Skin of body (tissue), 2 donors: ENCODE results near the gene PIAS2. TPM values are rescaled to one million over a fixed set of nuclear protein-coding genes. Genes with fewer than 3 reads are reported as not detected.
"Not testable (repeated sequence)": the region's sequence is repeated elsewhere in the genome, so short reads cannot be mapped to it uniquely, and the experiment has no call there.

Experiments
- DNase-seq: peaks from one replicate; lab custom pipeline; 2025; lab: John Stamatoyannopoulos, UW
- total RNA-seq: library from RNA; depleted of rRNA; stranded (reverse); fragments of >200 nt; gene quantifications from one replicate; pipeline ENCODE4 v1.2.3, GENCODE V29; 2014

PIAS2 gene
- total RNA-seq, 1 donor from 2014 or later, result 37.0 TPM

- no peak for DNase-seq
Measured at GRCh38 chr18:46832849-46833248, 84.5 kb downstream of the PIAS2 start.

- DNase-seq, result not testable (repeated sequence)
Measured at GRCh38 chr18:46832422-46832821, 84.9 kb downstream of the PIAS2 start.

DNA sequence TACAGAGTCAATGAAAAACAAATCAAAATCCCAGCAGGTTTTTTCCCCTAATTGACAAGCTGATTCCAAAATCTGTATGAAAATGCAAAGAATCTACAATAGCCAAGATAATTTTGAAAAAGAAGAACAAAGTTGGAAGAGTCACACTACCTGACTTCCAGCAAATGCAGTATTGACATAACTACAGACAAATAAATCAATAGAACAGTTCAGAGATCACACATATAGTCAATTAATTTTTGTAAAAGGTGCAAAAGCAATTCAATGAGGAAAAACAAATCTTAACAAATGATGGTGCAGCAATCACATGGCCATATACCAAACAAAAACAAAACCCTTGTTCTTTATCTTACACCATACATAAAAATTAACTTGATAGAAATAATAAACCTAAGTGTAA lies 85.9 kb downstream of the PIAS2 start:
- no peak for DNase-seq

- DNase-seq, result no peak
Measured at GRCh38 chr18:46830633-46831032, 86.7 kb downstream of the PIAS2 start.

DNA sequence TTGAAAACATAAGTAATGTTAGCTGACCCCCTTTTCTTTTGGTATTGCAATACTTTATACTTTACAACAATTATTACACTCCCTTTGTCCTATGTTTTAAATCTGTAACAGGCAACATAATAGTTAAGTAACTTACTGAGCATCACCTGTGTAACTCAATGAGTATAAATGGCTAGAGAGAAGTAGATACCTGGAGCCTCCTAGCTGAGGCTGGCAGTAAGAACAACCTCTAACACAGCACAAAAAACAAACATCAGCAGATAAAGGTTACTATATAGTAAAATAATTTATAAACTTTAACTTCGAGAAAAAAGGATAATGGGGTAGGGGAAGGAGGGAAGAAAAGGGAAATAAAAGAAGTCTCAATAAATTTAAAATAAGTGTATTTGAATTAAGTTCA lies 87.4 kb downstream of the PIAS2 start:
- DNase-seq, result no peak

DNA sequence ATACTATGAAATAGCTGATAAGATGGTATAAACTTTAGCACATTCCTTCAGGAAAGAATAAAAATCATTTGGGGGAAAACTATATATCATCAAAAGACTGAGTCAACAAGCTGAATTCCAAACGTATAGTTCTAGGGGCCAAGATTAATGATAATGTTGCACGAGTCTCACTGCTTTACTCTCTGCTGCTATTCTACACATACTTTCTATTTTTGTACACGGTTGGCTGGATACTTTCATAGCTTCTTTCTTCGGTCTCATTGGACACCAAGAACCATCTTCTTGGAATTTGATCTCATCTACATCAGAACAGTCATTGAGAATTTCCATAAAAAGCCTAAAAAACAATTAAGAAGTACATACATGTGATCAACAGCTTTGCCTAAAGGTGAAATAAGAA lies 87.8 kb downstream of the PIAS2 start:
- no peak for DNase-seq

GRCh38 chr18:46821856-46822711 lies 95.2 kb downstream of the PIAS2 start:
- DNase-seq, result no peak

DNA sequence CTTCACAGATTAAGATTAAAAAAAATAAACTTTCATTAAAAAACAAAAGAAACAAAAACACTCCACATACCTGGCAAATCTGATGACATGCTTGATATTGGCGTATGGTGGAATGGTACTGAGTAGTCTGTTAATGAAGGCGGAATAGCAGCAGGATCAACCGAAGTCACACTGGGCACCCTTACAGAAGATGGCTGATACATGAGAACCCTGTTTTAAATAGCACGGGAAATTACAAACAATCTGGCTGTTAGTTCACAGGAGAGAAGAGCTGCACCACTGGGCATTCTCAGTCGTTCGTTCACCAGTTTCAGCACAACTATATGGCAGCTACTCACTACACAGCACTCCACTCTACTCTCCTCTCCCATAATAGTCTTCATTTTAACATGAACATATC lies 96.4 kb downstream of the PIAS2 start:
- DNase-seq, result no peak

- no peak for DNase-seq
Measured at GRCh38 chr18:46815661-46816060, 101.6 kb downstream of the PIAS2 start.

DNA sequence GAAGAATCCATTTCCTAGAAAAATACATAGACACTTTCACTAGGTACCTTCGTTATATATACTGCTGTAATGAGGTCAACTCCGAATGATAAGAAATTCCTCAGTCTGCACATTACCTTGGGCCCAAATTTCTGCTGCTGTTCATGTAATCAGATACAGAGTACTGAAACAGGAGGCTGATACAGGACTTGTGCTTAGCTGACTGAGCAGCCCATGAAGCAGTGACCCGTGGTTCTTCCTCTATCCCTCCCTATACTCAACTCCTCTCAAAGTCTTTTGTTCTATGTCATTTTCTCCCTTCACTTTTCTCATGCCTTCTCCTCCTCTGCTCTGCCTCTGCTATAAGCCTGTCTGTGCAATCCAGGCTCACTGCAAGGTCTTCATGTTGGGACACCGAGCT lies 102.9 kb downstream of the PIAS2 start:
- no peak for DNase-seq

GRCh38 chr18:46812311-46812710 lies 105.0 kb downstream of the PIAS2 start:
- DNase-seq, result no peak

- no peak for DNase-seq
Measured at GRCh38 chr18:46810481-46811000, 106.8 kb downstream of the PIAS2 start.

GRCh38 chr18:46809145-46809544 lies 108.2 kb downstream of the PIAS2 start:
- DNase-seq, result no peak

GRCh38 chr18:46795945-46796344 lies 121.4 kb downstream of the PIAS2 start:
- DNase-seq, result not testable (repeated sequence)

DNA sequence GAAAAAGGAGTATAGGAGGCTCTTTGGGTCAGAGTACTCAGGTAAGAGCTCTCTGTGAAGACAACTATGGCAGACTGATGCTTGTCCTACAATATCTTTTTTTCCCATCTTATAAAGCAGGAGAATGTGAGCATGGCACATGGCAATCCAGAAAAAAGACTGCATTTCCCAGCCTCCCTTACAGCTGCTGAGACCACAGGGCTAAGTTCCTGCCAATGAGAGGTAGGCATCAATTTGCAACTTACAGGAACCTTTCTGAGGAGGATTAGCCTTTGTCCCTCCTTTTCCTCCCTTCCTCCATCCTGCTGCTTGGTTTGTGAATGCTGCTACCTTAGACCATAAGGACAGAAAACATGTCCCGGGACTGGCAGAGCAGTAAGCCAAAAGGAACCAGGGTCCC lies 122.7 kb downstream of the PIAS2 start:
- DNase-seq, result no peak

- no peak for DNase-seq
Measured at GRCh38 chr18:46793565-46793964, 123.7 kb downstream of the PIAS2 start.

DNA sequence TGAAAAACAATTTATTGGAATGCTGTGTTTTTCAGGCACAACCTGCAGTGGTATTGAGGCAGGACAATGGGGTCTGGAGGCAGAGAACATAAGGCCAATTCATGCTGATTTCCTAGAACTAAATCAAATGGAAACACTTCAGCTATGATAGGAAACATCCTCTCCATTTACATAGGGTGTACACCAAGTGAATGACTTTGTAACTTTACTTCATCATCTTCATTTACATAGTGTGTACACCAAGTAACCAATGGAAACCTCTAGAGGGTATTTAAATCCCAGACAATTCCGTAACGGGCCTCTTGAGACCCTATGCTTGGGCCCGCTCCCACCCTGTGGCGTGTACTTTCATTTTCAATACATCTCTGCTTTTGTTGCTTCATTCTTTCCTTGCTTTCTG lies 128.2 kb downstream of the PIAS2 start:
- DNase-seq, result no peak

GRCh38 chr18:46787674-46788073 lies 129.6 kb downstream of the PIAS2 start:
- no peak for DNase-seq

DNA sequence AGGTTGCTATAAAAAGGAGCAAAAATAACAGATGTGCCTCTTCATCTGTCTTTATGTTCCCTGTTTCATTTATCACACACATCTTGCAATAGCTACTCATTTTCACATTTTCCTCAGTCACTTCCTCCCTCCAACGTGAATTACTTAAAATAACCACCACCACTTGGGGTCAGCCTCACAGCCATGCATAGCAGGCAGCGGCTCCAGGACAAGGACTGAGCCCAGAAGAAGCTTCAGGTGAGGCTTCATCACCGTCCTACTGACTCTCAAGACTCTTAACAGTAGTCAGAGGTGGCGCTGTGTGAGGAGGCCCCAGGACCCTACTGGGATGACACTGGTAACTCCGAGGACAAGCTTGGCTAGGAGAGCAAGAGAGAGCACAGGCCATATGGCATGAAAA lies 144.9 kb downstream of the PIAS2 start:
- DNase-seq, result no peak

DNA sequence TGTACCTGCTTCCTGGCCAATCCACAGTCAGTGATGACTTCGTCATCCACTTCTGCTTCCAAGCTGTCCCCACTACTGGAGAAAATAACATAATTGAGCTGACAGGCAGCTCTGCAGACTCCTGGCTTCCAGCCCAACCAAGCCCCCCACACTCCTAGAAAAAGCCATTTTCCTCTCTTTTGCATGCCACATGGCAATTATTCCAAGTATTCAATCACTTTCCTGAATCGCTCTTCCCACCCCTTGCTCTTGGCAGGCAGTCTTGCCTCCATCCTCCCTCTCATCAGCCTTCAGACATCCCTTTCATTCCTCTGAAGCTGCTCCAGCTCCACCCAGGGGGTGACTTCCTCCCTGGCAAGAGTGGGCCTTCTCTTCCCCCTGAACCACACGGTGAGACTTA lies 146.2 kb downstream of the PIAS2 start:
- DNase-seq, result peak; percentile 47

DNA sequence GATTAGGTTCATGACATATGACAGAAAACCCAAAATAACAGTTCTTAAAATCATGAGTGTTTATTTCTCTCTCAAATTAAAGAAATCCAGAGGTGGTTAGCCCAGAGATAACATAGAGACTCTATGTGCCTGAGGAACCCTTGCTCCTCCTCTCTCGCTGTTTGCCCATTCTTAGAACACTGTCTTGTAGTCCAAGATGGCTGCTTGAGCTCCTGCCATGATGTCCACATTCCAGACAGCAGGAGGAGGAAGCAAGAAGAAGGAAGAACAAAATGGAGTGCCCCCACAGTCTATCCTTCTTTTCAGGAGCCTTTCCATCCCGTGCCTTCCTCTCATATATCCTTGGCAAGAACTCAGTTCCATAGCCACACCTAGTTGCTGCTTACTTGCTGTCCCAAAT lies 146.6 kb downstream of the PIAS2 start:
- DNase-seq, result no peak

GRCh38 chr18:46768166-46768921 lies 149.0 kb downstream of the PIAS2 start:
- no peak for DNase-seq

GRCh38 chr18:46767217-46767616 lies 150.1 kb downstream of the PIAS2 start:
- DNase-seq, result no peak
